Panc1 (cell line): ENCODE measurements around the gene GLT8D2. TPM values are rescaled to one million over a fixed set of nuclear protein-coding genes. Genes with fewer than 3 reads are reported as not detected.

Source experiments
- ATAC-seq: fragments of 200-7000 bp; cut with Tn5 transposase; 2 replicates; pipeline ENCODE4 v1.9.1; 2020; ENCODE audit warnings: mild to moderate bottlenecking, moderate library complexity
- BruUV-seq: library from RNA; stranded (reverse); fragments of 400-500 nt; replicated peaks from 2 replicates; lab custom pipeline; 2021; lab: Mats Ljungman, UMichigan
- CTCF ChIA-PET: fragments of 300-600 bp; sonication (Branson Sonifier 250); formaldehyde crosslinking; loops from one replicate; lab custom pipeline; 2022; ENCODE audit warnings: antibody characterized with exemption; lab: Charles Lee
- POLR2A ChIA-PET: fragments of 300-600 bp; sonication (Branson Sonifier 250); formaldehyde crosslinking; loops from one replicate; lab custom pipeline; 2022; ENCODE audit warnings: antibody characterized with exemption; lab: Charles Lee
- DNase-seq: peaks from one replicate; pipeline ENCODE4 v3.0.0-alpha.2; 2010; ENCODE audit warnings: low read depth, low spot score
- H3K27ac ChIP-seq: 2 replicates; pipeline ENCODE4 v1.5.1; 2011; ENCODE audit warnings: mild to moderate bottlenecking, low read length, inconsistent platforms
- H3K27me3 ChIP-seq: fragments of 200-500 bp; sonication (Bioruptor generic); 2 replicates; pipeline ENCODE4 v1.6.0; 2014; ENCODE audit warnings: low read length, inconsistent platforms; ENCODE audit not compliant: control insufficient read depth, insufficient read depth
- H3K36me3 ChIP-seq: fragments of 200-500 bp; sonication (Bioruptor generic); 2 replicates; pipeline ENCODE4 v1.5.1; 2014; ENCODE audit warnings: inconsistent platforms, mild to moderate bottlenecking, low read length, moderate library complexity; ENCODE audit not compliant: control insufficient read depth, insufficient read depth
- H3K4me1 ChIP-seq: 2 replicates; pipeline ENCODE4 v1.5.1; 2011; ENCODE audit warnings: inconsistent platforms, mild to moderate bottlenecking, low read length, moderate library complexity; ENCODE audit not compliant: control insufficient read depth, insufficient read depth
- H3K4me3 ChIP-seq, 2 experiments: 2 replicates each; pipeline ENCODE4 v1.5.1; 2011 to 2012; ENCODE audit warnings: low read depth in 2 of 2, low read length in 2 of 2, mild to moderate bottlenecking in 2 of 2, inconsistent platforms in 1 of 2, moderate library complexity in 1 of 2
- H3K9me3 ChIP-seq: fragments of 200-500 bp; sonication (Bioruptor generic); 2 replicates; pipeline ENCODE4 v1.5.1; 2014; ENCODE audit warnings: low read depth, mild to moderate bottlenecking, inconsistent platforms, low read length, moderate library complexity; ENCODE audit not compliant: control insufficient read depth, insufficient read depth
- POLR2AphosphoS5 ChIP-seq: IDR thresholded peaks from 2 replicates; pipeline ENCODE4 v1.6.1; 2012; ENCODE audit warnings: mild to moderate bottlenecking, low read depth, low read length, moderate library complexity
- SIN3A ChIP-seq: IDR thresholded peaks from 2 replicates; pipeline ENCODE4 v1.6.1; 2012; ENCODE audit warnings: low read depth, mild to moderate bottlenecking, low read length, moderate library complexity, borderline replicate concordance; ENCODE audit not compliant: insufficient read depth
- TCF7L2 ChIP-seq: IDR thresholded peaks from 2 replicates; pipeline ENCODE4 v1.6.1; 2011; ENCODE audit warnings: mild to moderate bottlenecking, low read depth, low read length, inconsistent platforms
- in situ Hi-C: cut with HindIII; loops from 2 replicates; pipeline ENCODE4 v1.10.0; 2016; ENCODE audit warnings: low sequenced_read_pairs, low pct_unique_long_range_greater_than_20kb
- intact Hi-C: fragments of 100-400 bp; cut with micrococcal nuclease; formaldehyde crosslinking; loops from one replicate; pipeline ENCODE4 v1.10.0; 2022; ENCODE audit not compliant: unreplicated experiment
- total RNA-seq: library from RNA; stranded (reverse); gene quantifications from one replicate; pipeline ENCODE4 v1.2.1, GENCODE V29; 2021; ENCODE audit not compliant: unreplicated experiment
- TF ChIP-seq, protein P1 (sequence below): fragments of 450-650 bp; IDR thresholded peaks from 2 replicates; pipeline ENCODE4 v1.5.1; 2017; ENCODE audit warnings: mild to moderate bottlenecking
- TF ChIP-seq, protein P2 (sequence below), 2 experiments: IDR thresholded peaks; 2 replicates each; pipeline ENCODE4 v1.6.1; 2011 to 2012; ENCODE audit warnings: low read depth in 2 of 2, control low read depth in 1 of 2, low read length in 1 of 2, mild to moderate bottlenecking in 1 of 2, moderate library complexity in 1 of 2; ENCODE audit not compliant: insufficient read depth in 1 of 2

The GLT8D2 gene
- total RNA-seq, 1 experiment from 2014 or later, result 0.54 TPM

DNA sequence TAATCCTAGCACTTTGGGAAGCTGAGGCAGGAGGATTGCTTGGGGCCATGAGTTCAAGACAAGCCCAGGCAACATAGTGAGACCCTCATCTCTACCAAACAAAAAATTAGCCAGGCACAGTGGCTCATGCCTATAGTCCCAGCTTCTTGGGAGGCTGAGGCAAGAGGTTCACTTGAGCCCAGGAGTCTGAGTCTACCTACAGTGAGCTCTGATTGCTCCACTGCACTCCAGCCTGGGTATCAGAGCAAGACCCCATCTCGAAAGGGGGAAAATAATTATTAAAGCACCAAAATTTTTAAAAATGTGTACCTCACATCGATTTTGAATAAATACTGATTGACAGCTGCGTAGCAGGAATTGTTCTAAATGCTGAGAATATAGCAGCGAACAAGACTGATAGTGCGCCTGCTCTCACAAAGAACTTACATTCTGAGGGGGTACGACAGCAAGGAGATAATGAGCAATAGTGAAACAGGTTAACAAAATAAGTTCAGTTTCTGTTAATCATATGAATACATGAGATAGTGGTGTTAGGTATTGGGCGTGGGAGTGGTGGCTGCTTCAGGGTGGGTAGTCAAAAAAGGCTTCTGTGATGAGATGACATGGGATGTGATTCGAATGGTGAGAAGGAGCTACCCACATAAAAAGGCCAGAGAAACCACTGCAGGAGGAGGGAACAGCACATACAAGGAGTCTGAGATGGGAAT, 33.9 kb upstream of the GLT8D2 start:
- ATAC-seq, result no peak
- ChIA-PET CTCF (no interaction called here), POLR2A (no interaction called here)
- in situ Hi-C loops (no loop called here), intact Hi-C loops (no loop called here)
- no TSS peak for BruUV-seq
- no peak for TF ChIP-seq POLR2AphosphoS5
- TF ChIP-seq, protein P1, sequence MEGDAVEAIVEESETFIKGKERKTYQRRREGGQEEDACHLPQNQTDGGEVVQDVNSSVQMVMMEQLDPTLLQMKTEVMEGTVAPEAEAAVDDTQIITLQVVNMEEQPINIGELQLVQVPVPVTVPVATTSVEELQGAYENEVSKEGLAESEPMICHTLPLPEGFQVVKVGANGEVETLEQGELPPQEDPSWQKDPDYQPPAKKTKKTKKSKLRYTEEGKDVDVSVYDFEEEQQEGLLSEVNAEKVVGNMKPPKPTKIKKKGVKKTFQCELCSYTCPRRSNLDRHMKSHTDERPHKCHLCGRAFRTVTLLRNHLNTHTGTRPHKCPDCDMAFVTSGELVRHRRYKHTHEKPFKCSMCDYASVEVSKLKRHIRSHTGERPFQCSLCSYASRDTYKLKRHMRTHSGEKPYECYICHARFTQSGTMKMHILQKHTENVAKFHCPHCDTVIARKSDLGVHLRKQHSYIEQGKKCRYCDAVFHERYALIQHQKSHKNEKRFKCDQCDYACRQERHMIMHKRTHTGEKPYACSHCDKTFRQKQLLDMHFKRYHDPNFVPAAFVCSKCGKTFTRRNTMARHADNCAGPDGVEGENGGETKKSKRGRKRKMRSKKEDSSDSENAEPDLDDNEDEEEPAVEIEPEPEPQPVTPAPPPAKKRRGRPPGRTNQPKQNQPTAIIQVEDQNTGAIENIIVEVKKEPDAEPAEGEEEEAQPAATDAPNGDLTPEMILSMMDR, result no peak
- TF ChIP-seq, protein P2, sequence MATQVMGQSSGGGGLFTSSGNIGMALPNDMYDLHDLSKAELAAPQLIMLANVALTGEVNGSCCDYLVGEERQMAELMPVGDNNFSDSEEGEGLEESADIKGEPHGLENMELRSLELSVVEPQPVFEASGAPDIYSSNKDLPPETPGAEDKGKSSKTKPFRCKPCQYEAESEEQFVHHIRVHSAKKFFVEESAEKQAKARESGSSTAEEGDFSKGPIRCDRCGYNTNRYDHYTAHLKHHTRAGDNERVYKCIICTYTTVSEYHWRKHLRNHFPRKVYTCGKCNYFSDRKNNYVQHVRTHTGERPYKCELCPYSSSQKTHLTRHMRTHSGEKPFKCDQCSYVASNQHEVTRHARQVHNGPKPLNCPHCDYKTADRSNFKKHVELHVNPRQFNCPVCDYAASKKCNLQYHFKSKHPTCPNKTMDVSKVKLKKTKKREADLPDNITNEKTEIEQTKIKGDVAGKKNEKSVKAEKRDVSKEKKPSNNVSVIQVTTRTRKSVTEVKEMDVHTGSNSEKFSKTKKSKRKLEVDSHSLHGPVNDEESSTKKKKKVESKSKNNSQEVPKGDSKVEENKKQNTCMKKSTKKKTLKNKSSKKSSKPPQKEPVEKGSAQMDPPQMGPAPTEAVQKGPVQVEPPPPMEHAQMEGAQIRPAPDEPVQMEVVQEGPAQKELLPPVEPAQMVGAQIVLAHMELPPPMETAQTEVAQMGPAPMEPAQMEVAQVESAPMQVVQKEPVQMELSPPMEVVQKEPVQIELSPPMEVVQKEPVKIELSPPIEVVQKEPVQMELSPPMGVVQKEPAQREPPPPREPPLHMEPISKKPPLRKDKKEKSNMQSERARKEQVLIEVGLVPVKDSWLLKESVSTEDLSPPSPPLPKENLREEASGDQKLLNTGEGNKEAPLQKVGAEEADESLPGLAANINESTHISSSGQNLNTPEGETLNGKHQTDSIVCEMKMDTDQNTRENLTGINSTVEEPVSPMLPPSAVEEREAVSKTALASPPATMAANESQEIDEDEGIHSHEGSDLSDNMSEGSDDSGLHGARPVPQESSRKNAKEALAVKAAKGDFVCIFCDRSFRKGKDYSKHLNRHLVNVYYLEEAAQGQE (IDR thresholded peaks at IDR 0.05; ENCODE audit: insufficient read depth in 1 of 2, low read depth in 2 of 2, low read length in 1 of 2), result no peak
- no peak for TF ChIP-seq TCF7L2
- no peak for TF ChIP-seq SIN3A
- Histone ChIP-seq H3K4me3 (no peak overlapping the region), H3K9me3 (no peaks in the 10 kb centered on the region), H3K4me1 (no peaks in the 10 kb centered on the region), H3K27ac (no peak overlapping the region), H3K27me3 (no peaks in the 10 kb centered on the region), H3K36me3 (peaks cover 9% of the 10 kb centered on the region)
- no peak for DNase-seq

- no TSS peak for BruUV-seq
- TF ChIP-seq TCF7L2, result no peak
- ChIA-PET POLR2A (no interaction called here), CTCF (no interaction called here)
- ATAC-seq (no peak), DNase-seq (no peak)
- no peaks in the 10 kb centered on the region for H3K4me1 ChIP-seq
- no peak overlapping the region for H3K4me3 ChIP-seq
- intact Hi-C loops (no loop called here), in situ Hi-C loops (no loop called here)
- H3K27ac ChIP-seq, result no peak overlapping the region
- H3K27me3 ChIP-seq, result no peaks in the 10 kb centered on the region
- peaks cover 2% of the 10 kb centered on the region; the same call in 1 of the 2 replicates for H3K36me3 ChIP-seq
- H3K9me3 ChIP-seq, result no peaks in the 10 kb centered on the region
Observed at GRCh38 chr12:104080764-104081163, 30.8 kb upstream of the GLT8D2 start.

GRCh38 chr12:104079024-104079423, 29.0 kb upstream of the GLT8D2 start:
- Histone ChIP-seq H3K4me3 (no peak overlapping the region), H3K27ac (no peak overlapping the region), H3K4me1 (no peaks in the 10 kb centered on the region), H3K27me3 (no peaks in the 10 kb centered on the region), H3K9me3 (no peaks in the 10 kb centered on the region), H3K36me3 (no peaks in the 10 kb centered on the region; the same call in 1 of the 2 replicates)
- DNase-seq, result no peak
- no peak for ATAC-seq
- ChIA-PET CTCF (no interaction called here), POLR2A (no interaction called here)
- in situ Hi-C loops (no loop called here), intact Hi-C loops (no loop called here)
- TF ChIP-seq TCF7L2 (no peak), SIN3A (no peak), POLR2AphosphoS5 (no peak)
- TF ChIP-seq, protein P1, result no peak
- TF ChIP-seq, protein P2 (IDR thresholded peaks at IDR 0.05; ENCODE audit: insufficient read depth in 1 of 2, low read depth in 2 of 2, low read length in 1 of 2), result no peak
- no TSS peak for BruUV-seq
